PC-3 (cell line): ENCODE measurements around the gene SPCS3. TPM values are rescaled to one million over a fixed set of nuclear protein-coding genes. Genes with fewer than 3 reads are reported as not detected.

Source experiments
- ATAC-seq: fragments of 200-7000 bp; cut with Tn5 transposase; 2 replicates; pipeline ENCODE4 v1.9.1; 2020; ENCODE audit warnings: mild to moderate bottlenecking, moderate library complexity
- BruUV-seq: library from RNA; stranded (reverse); fragments of 400-500 nt; replicated peaks from 2 replicates; lab custom pipeline; 2021; lab: Mats Ljungman, UMichigan
- CTCF ChIA-PET: fragments of 300-600 bp; sonication (Branson Sonifier 250); formaldehyde crosslinking; loops from one replicate; lab custom pipeline; 2022; ENCODE audit warnings: antibody characterized with exemption; lab: Charles Lee
- POLR2A ChIA-PET: fragments of 300-600 bp; sonication (Branson Sonifier 250); formaldehyde crosslinking; loops from one replicate; lab custom pipeline; 2022; ENCODE audit warnings: antibody characterized with exemption; ENCODE audit not compliant: unreplicated experiment; lab: Charles Lee
- DNase-seq: peaks from one replicate; pipeline ENCODE4 v3.0.0-alpha.2; 2015
- H2AFZ ChIP-seq: fragments of 300-600 bp; sonication (generic); 2 replicates; pipeline ENCODE4 v1.6.0; 2016; ENCODE audit warnings: antibody characterized with exemption, low read length
- H3F3A ChIP-seq: fragments of 300-600 bp; sonication (generic); one replicate; pipeline ENCODE4 v1.6.0; 2017; ENCODE audit warnings: antibody characterized with exemption, low read length, control low read depth, mild to moderate bottlenecking; ENCODE audit not compliant: unreplicated experiment
- H3K27ac ChIP-seq: fragments of 300-600 bp; sonication (generic); 2 replicates; pipeline ENCODE4 v1.5.1; 2016; ENCODE audit warnings: mild to moderate bottlenecking, low read length
- H3K27me3 ChIP-seq: fragments of 300-600 bp; sonication (generic); 2 replicates; pipeline ENCODE4 v1.6.1; 2016; ENCODE audit warnings: low read length, mixed read lengths
- H3K36me3 ChIP-seq: fragments of 300-600 bp; sonication (generic); 2 replicates; pipeline ENCODE4 v1.6.1; 2016; ENCODE audit warnings: low read depth, mixed run types, low read length, mixed read lengths
- H3K4me1 ChIP-seq: fragments of 300-600 bp; sonication (generic); 2 replicates; pipeline ENCODE4 v1.5.1; 2016; ENCODE audit warnings: low read length; ENCODE audit not compliant: insufficient read depth
- H3K4me2 ChIP-seq: fragments of 300-600 bp; sonication (generic); 2 replicates; pipeline ENCODE4 v1.6.0; 2016; ENCODE audit warnings: low read length
- H3K4me3 ChIP-seq: fragments of 300-600 bp; sonication (generic); 2 replicates; pipeline ENCODE4 v1.5.1; 2016; ENCODE audit warnings: mild to moderate bottlenecking, low read length, mixed read lengths
- H3K79me2 ChIP-seq: fragments of 300-600 bp; sonication (generic); 2 replicates; pipeline ENCODE4 v1.6.1; 2017; ENCODE audit warnings: low read length, mixed read lengths
- H3K9ac ChIP-seq: fragments of 300-600 bp; sonication (generic); 2 replicates; pipeline ENCODE4 v1.6.0; 2016; ENCODE audit warnings: mild to moderate bottlenecking, low read length
- H3K9me2 ChIP-seq: fragments of 300-600 bp; sonication (generic); replicated peaks from 2 replicates; pipeline ENCODE4 v1.6.1; 2016; ENCODE audit warnings: mixed run types, low read length, mixed read lengths
- H3K9me3 ChIP-seq: fragments of 300-600 bp; sonication (generic); 2 replicates; pipeline ENCODE4 v1.6.1; 2016; ENCODE audit warnings: low read length, mixed read lengths
- H4K20me1 ChIP-seq: fragments of 300-600 bp; sonication (generic); 2 replicates; pipeline ENCODE4 v1.6.1; 2016; ENCODE audit warnings: low read length, mixed read lengths
- EZH2 ChIP-seq: fragments of 300-600 bp; sonication (generic); IDR thresholded peaks from one replicate; pipeline ENCODE4 v1.6.1; 2017; ENCODE audit warnings: antibody characterized with exemption, mild to moderate bottlenecking, low read length; ENCODE audit not compliant: unreplicated experiment
- EZH2phosphoT487 ChIP-seq: fragments of 300-600 bp; sonication (generic); IDR thresholded peaks from 2 replicates; pipeline ENCODE4 v1.6.1; 2018; ENCODE audit warnings: mild to moderate bottlenecking, antibody characterized with exemption, low read length, borderline replicate concordance
- intact Hi-C: fragments of 100-400 bp; cut with micrococcal nuclease; formaldehyde crosslinking; loops from 2 replicates; pipeline ENCODE4 v1.9.0; 2023
- total RNA-seq: library from RNA; depleted of rRNA; stranded (reverse); fragments of >200 nt; gene quantifications from 2 replicates; pipeline ENCODE4 v1.2.3, GENCODE V29; 2014
- TF ChIP-seq, protein P1 (sequence below): fragments of 300-600 bp; sonication (generic); conservative IDR thresholded peaks from 2 replicates; pipeline ENCODE4 v1.5.1; 2017; ENCODE audit warnings: antibody characterized with exemption, low read depth, mild to moderate bottlenecking, low read length

Gene SPCS3
- total RNA-seq, 1 experiment from 2014 or later = 56.1 TPM

- no peaks in the 10 kb centered on the region for H4K20me1 ChIP-seq
- ATAC-seq = no peak
- POLR2A ChIA-PET = no interaction called here
- no peaks in the 10 kb centered on the region for H3K79me2 ChIP-seq
- no peak for TF ChIP-seq EZH2phosphoT487
- TF ChIP-seq, protein P1, sequence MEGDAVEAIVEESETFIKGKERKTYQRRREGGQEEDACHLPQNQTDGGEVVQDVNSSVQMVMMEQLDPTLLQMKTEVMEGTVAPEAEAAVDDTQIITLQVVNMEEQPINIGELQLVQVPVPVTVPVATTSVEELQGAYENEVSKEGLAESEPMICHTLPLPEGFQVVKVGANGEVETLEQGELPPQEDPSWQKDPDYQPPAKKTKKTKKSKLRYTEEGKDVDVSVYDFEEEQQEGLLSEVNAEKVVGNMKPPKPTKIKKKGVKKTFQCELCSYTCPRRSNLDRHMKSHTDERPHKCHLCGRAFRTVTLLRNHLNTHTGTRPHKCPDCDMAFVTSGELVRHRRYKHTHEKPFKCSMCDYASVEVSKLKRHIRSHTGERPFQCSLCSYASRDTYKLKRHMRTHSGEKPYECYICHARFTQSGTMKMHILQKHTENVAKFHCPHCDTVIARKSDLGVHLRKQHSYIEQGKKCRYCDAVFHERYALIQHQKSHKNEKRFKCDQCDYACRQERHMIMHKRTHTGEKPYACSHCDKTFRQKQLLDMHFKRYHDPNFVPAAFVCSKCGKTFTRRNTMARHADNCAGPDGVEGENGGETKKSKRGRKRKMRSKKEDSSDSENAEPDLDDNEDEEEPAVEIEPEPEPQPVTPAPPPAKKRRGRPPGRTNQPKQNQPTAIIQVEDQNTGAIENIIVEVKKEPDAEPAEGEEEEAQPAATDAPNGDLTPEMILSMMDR = no peak
- TF ChIP-seq EZH2 = no peak
- H3K4me2 ChIP-seq = no peak overlapping the region
- no peaks in the 10 kb centered on the region for H3K36me3 ChIP-seq
- no peaks in the 10 kb centered on the region for H3K27me3 ChIP-seq
- DNase-seq = no peak
- H3K9me2 ChIP-seq = no peaks in the 10 kb centered on the region
- no peaks in the 10 kb centered on the region for H3K4me1 ChIP-seq
- no peak overlapping the region for H3K4me3 ChIP-seq
- H3F3A ChIP-seq = no peaks in the 10 kb centered on the region
- H3K27ac ChIP-seq = no peak overlapping the region
- no peak overlapping the region for H2AFZ ChIP-seq
- no peaks in the 10 kb centered on the region for H3K9me3 ChIP-seq
- BruUV-seq = no TSS peak
- intact Hi-C loops = no loop called here
- CTCF ChIA-PET = no interaction called here
- no peak overlapping the region for H3K9ac ChIP-seq
Measured at GRCh38 chr4:176359590-176359989, 39.8 kb downstream of the SPCS3 start.

- peak; percentile 5 for DNase-seq
- ChIA-PET CTCF (interaction anchor here (0.6 kb wide), 1 partner anchor 261 kb away, joined by 3 read pairs; no protein-coding TSS in a partner anchor), POLR2A (no interaction called here)
- BruUV-seq = no TSS peak
- Histone ChIP-seq H3K36me3 (no peaks in the 10 kb centered on the region), H3K4me3 (no peak overlapping the region), H3K27ac (no peak overlapping the region), H2AFZ (no peak overlapping the region), H3K9me3 (no peaks in the 10 kb centered on the region), H3K4me2 (no peak overlapping the region), H3K9me2 (no peaks in the 10 kb centered on the region), H3F3A (no peaks in the 10 kb centered on the region), H4K20me1 (no peaks in the 10 kb centered on the region), H3K27me3 (no peaks in the 10 kb centered on the region), H3K79me2 (no peaks in the 10 kb centered on the region), H3K4me1 (no peaks in the 10 kb centered on the region), H3K9ac (no peak overlapping the region)
- intact Hi-C loops = no loop called here
- TF ChIP-seq, protein P1 = no peak
- no peak for TF ChIP-seq EZH2
- no peak for TF ChIP-seq EZH2phosphoT487
- ATAC-seq = no peak
Measured at GRCh38 chr4:176360446-176360845, 40.7 kb downstream of the SPCS3 start.

GRCh38 chr4:176363072-176363471, 43.3 kb downstream of the SPCS3 start:
- Histone ChIP-seq H4K20me1 (no peaks in the 10 kb centered on the region), H3F3A (no peaks in the 10 kb centered on the region), H3K27ac (no peak overlapping the region), H3K4me2 (no peak overlapping the region), H3K9ac (no peak overlapping the region), H3K27me3 (no peaks in the 10 kb centered on the region), H3K4me3 (no peak overlapping the region), H3K79me2 (no peaks in the 10 kb centered on the region), H2AFZ (no peak overlapping the region), H3K36me3 (no peaks in the 10 kb centered on the region), H3K9me3 (no peaks in the 10 kb centered on the region), H3K4me1 (no peaks in the 10 kb centered on the region), H3K9me2 (no peaks in the 10 kb centered on the region)
- DNase-seq (no peak), ATAC-seq (no peak)
- no TSS peak for BruUV-seq
- POLR2A ChIA-PET = no interaction called here
- TF ChIP-seq, protein P1 = no peak
- no peak for TF ChIP-seq EZH2
- intact Hi-C loops = no loop called here
- CTCF ChIA-PET = no interaction called here
